Fibroblast of skin of abdomen (primary cell): Measurements from ENCODE around the gene CPZ.

Source experiments
- DNase-seq: peaks from one replicate; pipeline ENCODE4 v3.0.0-alpha.2; 2013

CPZ gene

GRCh38 chr4:8581094-8581861 lies 11.3 kb upstream of the CPZ start:
- DNase-seq: no peak

GRCh38 chr4:8582016-8582415 lies 10.5 kb upstream of the CPZ start:
- DNase-seq: no peak

DNA sequence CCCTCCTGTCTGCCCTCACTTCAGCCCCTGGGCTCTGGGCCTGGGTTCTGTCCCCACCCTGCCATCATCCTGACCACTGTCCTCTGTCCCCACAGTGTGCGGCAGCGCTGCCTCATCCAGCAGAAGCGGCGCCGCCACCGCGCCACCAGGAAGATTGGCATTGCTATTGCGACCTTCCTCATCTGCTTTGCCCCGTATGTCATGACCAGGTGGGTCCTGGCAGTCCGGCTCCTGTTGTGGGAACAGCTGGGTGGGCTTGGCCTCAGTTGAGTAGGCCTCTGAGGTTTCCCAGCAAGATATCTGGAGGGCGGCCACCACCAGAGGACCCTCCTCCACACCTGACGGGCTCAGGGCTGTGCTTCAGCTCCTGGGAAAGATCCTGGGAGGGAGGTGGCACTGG lies 10.1 kb upstream of the CPZ start:
- DNase-seq: no peak

- no peak for DNase-seq
Observed at GRCh38 chr4:8582941-8583654, 9.5 kb upstream of the CPZ start.

DNA sequence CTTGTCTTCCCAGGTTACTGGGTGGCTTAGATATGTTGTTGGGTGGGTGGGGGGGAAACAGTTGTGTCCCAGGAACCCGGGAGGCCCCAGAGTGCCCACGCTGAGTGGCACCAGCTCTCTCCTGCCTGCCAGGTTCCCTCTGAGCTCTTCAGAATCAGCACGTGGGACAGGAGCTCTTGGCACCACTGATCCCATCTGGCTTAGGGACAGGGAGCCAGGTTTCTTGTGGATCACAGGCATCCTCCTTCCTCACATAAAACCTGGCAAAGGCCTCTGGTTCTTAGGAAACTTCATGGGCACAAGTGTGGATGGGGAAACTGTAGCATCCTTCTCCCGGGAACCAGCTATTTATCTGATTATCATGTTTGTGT lies 8.9 kb upstream of the CPZ start:
- DNase-seq: no peak

GRCh38 chr4:8585186-8585585 lies 7.4 kb upstream of the CPZ start:
- DNase-seq: no peak

DNA sequence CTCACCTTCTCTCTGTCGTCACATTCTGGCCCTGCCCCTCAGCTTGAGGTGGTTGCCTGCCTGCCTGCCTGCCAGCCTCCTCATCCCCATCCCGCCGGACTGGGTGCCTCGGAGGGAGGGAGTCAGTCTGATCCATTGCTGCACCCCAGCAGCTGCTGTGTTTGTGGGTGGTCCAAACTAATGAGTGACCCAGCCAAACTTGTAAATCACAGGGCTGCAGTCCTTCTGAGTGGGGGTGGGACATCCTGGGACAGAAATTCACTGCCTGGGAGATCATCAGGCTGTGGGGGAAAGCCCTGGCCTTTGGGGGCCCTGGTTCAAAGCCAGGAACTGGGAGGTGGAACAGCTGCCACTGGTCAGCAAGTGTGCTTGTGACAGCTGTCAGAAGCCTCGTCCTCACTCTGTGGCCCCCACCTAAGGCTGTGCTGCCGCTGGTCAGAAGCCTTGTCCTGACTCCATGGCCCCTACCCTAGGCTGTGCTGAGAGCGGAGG lies 6.8 kb upstream of the CPZ start:
- no peak for DNase-seq

DNA sequence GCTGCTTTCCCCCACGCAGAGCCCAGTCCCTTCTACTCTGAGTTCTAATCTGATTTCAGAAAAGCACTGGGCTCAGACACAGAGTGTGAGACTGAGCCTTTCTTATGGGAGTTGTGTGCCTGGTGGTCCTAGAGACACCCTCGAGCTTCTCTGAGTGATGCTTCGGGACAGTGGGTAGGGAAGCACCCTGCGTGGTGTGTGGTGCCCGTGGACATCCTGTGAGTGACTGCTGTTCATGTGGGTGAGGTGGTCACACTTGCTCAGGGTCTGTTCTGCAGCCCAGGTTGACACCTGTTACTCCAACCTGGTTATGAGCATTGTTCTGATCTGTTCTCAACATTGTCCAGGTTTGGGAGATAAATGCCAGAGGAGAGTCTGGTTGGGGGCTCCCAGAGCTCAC lies 6.3 kb upstream of the CPZ start:
- DNase-seq: no peak

GRCh38 chr4:8586671-8587468 lies 5.7 kb upstream of the CPZ start:
- DNase-seq: no peak

DNA sequence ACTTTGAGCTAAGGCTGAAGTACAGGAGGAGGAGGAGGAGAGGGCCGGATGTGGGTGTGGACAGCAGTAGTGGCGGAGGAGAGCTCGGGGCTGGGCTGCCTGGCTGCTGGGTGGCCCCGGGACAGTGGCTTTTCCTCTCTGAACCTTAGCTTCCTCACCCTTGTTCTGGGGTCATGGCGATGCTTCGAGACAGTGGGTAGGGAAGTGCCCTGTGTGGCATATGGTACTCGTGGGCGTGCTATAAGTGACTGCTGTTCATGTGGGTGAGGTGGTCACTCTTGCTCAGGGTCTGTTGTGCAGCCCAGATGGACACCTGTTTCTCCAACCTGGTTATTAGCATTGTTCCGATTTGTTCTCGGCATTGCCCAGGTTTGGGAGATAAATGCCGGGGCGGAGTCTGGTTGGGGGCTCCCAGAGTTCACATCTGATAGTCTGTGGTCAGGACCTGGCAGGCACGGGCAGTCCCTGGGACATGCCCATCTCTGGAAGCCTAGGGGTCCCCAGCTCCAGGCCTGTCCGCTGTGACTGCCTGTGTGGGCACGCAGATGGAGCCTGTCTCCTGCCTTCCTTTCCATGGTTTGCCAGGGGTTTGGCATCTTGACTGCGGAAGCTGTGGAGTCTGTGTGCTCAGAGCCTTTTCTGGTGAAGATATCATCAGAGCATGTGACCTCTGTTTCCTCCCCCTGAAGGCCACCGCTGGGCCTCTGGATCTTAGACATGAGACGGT lies 4.9 kb upstream of the CPZ start:
- no peak for DNase-seq

- no peak for DNase-seq
Observed at GRCh38 chr4:8588196-8588470, 4.4 kb upstream of the CPZ start.

DNA sequence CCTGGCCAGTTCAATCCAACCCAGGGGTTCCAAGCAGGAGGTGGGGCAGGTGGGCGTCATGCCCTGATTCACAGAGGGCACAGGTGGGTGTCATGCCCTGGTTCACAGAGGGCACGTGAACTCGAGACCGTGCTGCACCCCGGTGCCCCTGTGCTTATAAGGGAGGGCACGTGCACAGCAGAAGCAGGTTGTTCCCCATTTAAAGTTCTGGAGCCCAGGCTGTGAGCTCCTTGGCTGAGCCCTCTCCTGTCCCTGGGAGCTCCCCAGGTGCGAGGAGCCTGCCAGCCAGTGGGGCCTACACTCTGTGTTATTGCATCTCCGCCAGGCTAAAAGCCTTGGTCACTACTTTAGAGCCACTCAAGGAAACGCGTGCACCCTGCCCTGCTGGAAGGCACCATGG lies 3.2 kb upstream of the CPZ start:
- DNase-seq: no peak

DNA sequence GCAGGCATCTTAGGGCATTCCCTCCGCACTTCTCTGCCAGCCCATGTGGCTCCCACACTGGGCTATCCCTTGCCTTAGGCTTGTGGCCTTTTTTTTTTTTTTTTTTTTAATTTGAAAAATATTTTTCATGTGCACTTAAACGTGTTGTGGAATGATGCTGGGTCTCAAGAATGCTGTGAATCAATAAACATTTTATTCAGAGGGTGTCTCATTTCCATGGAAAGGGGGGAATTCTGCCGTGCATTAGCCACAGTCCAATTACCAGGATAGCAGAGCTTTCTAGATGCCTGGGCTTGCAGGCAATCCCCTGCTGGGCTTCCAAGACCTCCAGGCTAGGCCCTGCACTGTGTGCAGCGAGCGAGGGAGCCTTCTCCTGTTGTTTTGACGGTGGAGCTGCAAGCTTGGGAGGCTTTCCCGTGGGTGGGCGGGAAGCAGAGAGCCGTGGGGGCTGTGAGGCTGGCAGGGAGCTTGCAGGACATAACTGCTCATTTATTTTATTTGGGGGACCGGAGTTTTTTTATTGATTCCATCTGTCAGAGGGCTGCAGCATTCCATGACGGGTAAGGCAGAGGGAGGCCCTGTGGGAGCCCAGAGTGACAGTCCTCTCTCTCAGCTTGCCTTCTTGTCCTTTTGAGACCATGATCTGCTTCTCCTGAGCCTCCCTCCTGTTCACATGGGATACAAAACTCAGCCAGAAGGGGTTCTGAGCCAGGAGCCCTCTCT lies 2.6 kb upstream of the CPZ start:
- peak; percentile 53 for DNase-seq

DNA sequence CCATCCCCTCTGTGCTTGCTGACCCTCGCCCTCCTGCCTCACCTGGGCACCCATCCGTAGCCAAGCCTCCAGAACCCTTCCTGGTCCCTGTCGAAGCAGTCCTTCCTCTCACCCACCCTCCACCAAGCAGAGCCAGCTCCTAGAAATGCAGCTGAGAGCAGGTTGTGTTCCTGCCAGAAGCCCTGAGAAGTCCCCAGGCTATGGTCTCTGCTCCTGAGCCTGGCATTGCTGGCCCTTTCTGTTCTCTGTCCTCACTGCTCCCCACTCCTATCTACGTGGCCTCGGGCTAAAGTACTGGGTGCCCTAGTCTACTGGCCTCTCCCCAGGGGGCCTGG lies 2.1 kb upstream of the CPZ start:
- no peak for DNase-seq

- DNase-seq: no peak
Observed at GRCh38 chr4:8591114-8591513, 1.5 kb upstream of the CPZ start.

DNA sequence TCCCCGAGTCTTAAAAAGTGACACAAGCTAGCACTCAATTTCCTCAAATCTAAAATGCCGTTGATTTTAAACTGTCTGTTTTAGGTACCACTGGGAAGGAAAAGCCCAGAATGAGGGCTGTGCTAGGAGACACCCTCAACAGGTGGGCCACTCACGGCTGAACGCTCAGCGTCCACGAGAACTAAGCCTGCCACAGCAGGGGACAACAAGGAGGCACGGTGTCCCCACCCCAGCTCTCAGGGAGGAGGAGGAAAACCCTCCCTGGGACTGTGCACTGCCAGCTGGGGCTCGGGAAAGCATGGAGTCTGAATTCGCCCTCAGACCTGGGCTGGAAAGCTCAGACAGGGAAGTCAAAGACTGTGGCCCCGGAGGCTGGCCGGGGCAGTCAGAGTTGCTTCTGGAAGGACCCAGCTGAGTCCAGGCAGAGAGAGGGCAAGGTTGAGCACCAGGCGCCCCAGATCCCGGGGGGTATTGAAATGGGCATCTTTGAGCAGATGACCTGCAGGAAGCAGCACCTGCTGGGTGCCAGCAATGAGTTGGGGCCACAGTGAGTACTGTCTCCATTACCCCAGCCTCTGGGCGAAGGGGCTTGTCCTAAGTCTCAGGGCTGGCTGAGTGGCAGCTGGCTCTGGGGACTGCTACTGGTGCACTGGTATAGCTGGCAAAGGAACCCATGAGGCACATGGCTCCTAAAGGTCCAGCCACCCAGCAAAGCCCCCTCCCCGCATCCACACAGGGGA lies 769 bp upstream of the CPZ start:
- DNase-seq: no peak

DNA sequence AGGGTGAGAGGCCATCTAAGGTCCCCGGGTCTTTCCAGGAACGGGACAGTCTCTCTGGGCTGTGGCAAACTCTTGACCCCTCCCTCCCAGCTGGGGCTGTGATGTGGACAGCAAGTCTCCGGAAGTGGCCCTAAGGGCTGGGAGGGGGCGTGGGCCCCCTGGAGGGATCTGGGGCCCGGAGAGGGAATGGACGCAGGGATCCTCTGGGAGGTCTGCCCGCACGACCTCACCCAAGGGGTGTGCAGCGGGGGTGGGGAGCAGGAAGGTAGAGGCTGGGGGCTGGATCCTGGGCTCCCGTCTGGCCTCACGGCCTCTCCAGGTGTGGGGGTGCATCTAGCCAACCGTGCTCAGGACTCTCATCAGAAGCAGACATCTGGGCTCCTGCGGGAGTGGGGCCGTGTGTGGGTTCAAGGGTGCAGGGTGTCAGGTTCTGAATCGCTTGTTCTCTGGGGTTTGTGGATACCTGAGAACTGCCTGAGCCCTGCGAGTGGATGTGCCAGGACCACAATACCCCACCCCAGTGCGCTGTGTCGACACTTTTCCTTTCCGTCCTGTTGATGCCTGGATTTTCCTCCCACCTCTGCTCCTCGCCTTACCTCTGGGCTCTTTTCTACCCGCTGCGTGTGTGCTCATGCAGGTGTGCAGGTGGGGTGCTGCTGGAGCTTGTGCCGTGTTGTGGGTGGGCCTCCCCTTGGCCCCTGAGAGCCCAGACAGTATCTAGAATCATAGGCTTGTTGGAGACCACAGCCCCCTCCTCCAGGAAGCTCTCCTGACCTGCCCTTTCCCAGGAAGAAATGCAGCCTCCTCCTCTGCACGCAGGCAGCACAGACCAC lies 915 bp downstream of the CPZ start:
- no peak for DNase-seq

DNA sequence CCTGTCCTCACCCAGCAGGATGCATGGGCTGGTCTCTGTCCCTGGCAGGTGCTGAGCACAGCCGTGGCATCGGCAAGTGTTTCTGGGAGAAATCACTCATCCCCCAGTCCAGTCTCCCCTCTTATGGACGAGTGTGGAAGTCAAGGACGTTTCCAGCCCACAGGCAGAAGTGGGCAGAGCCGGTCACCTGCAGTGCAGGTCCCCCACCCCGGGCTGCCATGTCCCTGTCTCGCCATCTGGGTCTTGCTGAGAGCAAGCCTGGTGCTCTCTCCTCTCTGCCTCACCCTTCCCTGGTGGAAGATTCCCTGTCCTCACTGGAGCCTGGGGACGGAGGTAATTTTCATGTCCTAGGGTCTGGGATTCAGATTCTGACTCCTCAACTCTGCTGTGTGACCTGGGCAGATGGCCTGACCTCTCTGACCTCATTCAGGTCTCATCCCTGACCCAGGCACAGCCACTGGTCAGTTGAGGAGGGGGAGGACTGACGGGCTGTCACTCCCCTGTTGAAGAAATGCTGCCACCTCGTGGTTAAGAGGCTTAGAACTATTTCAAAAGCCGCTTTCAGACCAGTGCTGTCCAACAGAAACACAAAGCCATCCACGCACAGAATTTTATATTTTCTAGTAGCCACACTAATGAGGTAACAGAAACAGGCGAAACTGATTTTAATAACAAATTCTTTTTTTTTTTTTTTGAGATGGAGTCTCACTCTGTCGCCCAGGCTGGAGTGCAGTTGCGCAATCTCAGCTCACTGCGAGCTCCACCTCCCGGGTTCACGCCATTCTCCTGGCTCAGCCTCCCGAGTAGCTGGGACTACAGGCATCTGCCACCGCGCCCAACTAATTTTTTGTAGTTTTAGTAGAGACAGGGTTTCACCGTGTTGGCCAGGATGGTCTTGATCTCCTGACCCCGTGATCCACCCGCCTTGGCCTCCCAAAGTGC lies 1.8 kb downstream of the CPZ start:
- peak; percentile 56 for DNase-seq

- DNase-seq: no peak
Observed at GRCh38 chr4:8595237-8596087, 2.9 kb downstream of the CPZ start.
